HG02884 (cell line): ENCODE results near the gene FN1.

Source experiments
- ATAC-seq: cut with Tn5 transposase; IDR thresholded peaks from one replicate; pipeline ENCODE4 v1.9.1; 2021; ENCODE audit warnings: mild to moderate bottlenecking, moderate library complexity; ENCODE audit not compliant: unreplicated experiment

Gene FN1

DNA sequence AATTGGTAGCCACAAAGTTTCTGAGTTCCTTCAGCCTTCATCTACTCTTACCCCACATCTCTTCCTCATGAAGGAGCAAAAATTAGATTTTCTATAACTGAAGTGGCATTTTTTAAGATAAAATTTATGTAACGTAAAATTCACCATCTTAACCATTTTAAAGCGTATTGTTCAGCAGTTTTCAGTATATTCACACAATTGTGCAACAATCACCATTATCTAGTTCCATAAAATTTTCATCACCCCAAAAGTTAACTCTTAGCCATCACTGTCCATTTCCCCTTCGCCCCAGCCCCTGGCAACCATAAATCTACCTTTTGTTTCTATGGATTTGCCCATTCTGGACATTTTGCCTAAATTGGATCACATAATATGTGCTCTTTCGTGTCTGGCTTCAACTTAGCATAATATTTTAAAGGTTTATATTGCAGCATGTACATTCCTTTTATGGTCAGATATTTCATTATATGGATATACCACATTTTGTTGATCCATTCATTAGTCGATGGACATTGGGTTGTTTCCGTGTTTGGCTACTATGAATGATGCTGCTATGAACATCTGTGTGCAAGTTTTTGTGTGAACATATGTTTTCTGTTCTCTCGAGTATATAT lies 79.4 kb downstream of the FN1 start:
- ATAC-seq: no peak

DNA sequence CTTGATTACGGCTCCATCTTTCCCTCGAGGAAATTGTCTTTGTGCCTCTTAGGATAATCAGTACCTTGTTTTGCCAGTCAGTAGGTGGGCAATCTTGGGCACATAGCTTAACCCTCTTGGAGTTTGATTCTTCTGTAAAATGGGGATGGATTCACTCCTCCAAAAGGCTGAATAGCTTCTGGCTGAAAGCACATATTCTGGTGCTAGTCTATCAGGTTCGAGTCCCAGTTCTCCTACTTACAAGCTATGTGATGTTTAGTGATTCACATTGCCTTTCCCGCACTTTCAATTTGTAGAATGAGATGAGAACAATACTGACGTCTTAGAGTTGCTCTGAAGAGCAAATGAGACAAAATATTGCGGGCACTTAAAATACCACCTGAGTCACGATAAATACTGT lies 80.1 kb downstream of the FN1 start:
- no peak for ATAC-seq

DNA sequence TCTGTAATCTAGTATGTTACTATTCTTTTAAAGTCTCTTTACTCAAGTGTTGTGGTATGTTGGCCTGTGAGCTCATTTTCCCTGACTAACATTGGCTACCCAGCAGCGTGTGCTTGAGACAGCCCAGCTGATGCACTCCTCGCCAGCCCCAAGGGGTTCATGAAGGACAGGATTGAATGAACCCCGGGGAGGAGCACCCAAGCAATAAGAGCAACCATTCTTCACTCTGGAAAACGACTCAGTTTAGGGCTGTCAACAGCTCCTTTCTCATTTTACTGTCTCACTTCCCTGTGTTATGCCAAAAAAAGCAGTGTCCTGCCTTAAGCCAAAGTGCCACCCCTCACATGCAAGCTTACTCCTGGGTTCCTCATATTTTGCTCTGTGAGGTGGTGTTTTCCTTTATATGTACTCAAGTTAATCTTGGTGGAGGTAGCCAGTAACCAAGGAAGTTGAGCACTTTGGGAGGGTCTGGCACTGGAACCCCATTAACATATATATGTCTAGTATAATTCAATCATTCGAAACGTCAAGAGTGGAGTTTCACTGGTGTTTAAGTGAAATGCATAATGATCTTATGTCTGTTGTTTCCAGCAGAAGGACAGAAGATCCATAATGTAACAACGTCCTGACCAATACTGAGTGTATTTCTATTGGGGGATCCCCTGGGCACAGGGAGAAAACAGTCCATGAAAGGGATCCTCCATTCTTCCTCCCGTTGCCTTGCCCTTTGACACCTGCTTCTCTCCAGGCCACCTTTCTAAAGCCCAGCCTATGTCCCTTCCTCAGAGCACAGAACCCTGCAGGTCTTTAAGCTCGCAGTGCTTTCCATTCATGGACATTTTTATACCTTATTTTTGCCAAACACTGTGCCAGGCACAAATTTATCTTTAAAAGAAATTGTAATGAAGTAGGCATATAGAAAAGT lies 80.8 kb downstream of the FN1 start:
- ATAC-seq: no peak

- no peak for ATAC-seq
Measured at GRCh38 chr2:215352602-215353001, 83.3 kb downstream of the FN1 start.

- ATAC-seq: no peak
Measured at GRCh38 chr2:215347878-215348277, 88.0 kb downstream of the FN1 start.

GRCh38 chr2:215338883-215339679 lies 96.8 kb downstream of the FN1 start:
- ATAC-seq: no peak

- peak; percentile 84 for ATAC-seq
Measured at GRCh38 chr2:215332872-215333595, 102.8 kb downstream of the FN1 start.

GRCh38 chr2:215328066-215328465 lies 107.8 kb downstream of the FN1 start:
- ATAC-seq: no peak

DNA sequence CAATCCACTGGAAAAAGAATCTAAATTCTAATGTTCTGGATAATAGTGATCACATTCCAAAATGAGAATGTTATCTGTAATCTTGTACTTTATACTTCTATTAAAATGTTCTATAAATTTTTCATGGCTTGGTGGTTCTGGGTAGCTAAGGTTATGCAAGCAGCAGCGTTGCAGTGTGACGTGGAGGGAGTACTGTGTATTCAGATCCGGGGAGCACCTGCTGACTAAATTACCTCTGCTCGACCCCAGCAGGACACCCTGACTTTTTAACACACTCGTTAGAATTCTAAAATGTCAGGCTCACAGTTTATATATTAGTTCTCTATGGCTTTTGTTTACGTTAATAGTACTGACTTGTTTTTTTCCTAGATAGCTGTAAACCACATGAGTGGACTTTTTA lies 111.1 kb downstream of the FN1 start:
- ATAC-seq: no peak

DNA sequence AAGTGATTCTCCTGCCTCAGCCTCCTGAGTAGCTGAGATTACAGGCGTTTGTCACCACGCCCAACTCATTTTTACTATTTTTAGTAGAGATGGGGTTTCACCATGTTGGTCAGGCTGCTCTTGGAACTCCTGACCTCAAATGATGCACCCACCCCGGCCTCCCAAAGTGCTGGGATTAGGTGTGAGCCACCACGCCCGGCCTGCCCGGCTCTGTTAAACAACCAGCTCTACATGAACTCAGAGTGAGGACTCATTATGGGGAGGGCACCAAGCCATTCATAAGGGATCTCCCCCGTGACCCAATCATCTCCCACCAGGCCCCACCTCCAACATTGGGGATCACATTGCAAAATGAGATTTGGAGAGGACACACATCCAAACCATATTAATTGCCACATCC lies 115.2 kb downstream of the FN1 start:
- ATAC-seq: no peak

GRCh38 chr2:215320102-215320501 lies 115.8 kb downstream of the FN1 start:
- no peak for ATAC-seq

GRCh38 chr2:215319500-215319899 lies 116.4 kb downstream of the FN1 start:
- ATAC-seq: no peak

DNA sequence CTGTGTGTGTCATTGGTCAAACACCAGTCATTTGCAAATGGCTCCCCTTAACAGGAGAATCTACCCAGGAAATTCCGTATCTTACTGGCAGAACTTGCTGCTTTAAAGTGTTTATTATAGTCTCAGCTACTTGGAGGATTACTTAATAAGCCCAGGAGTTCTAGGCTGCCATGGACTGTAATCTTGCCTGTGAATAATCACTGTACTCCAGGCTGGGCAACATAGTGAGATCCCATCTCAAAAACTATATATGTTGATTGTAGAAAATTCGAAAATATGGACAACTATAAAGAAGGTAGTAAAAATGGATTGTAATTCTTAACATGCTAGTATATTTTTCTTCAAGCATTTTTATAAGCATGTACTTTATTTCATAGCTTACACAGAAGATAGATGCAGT lies 119.5 kb downstream of the FN1 start:
- ATAC-seq: no peak

DNA sequence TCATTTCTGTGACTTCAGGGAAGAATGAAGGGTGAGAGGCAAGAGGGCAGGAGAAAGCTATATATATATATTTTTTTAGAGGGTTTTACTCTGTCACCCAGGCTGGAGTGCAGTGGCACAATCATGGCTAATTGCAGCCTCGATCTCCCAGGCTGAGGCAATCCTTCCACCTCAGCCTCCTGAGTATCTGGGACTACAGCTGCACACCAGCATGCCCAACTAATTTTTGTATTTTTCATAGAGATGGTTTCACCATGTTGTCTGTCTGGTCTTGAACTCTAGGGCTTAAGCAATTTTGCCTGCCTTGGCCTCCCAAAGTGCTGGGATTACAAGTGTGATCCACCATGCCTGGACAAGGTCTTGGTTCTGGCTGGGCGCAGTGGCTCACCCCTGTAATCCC lies 120.6 kb downstream of the FN1 start:
- ATAC-seq: no peak

- ATAC-seq: no peak
Measured at GRCh38 chr2:215314896-215315295, 121.0 kb downstream of the FN1 start.

DNA sequence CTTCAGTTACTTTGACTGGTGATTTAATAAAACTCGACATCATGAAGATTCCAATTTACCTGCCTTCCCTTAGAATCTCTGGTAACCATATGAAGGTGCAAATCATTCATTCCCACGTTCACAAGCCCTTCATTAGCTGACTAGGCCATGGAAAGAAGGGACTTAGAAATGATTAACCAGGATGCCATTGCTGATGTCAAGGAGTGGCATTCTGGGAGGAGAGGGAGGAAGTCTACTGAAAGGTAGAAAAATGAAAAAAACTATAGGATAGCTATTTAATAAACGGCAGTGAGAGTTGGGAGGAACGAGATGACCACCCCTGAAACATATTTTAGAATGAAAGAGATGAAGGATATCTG lies 122.6 kb downstream of the FN1 start:
- no peak for ATAC-seq

GRCh38 chr2:215311625-215312396 lies 124.1 kb downstream of the FN1 start, which contains the start of gene ATIC:
TSS of gene ATIC (plus strand) at chr2:215312059. CDS start at chr2:215312143, 84 bp downstream.
- ATAC-seq: peak; percentile 98

DNA sequence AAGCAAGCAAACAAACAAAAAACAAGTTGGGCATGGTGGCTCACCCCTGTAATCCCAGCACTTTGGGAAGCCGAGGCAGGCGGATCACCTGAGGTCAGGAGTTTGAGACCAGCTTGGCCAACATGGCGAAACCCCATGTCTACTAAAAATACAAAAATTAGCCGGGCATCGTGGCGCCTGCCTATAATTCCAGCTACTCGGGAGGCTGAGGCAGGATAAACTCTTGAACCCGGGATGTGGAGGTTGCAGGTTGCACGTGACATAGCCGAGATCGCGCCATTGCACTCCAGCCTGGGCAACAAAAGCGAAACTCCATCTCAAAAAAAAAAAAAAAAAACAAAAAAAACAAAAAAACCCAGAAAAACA lies 124.6 kb downstream of the FN1 start:
- peak; percentile 18 for ATAC-seq
